Vagina (tissue), 2 donors: ENCODE measurements around the gene STX16.

Source experiments
- CTCF ChIP-seq, 3 experiments: fragments of 450-650 bp in 2 of 3; fragments of 200-600 bp in 1 of 3; sonication (generic) in 1 of 3; IDR thresholded peaks; one replicate each; pipeline ENCODE4 v1.5.1; 2017 to 2019; ENCODE audit warnings: antibody characterized with exemption in 3 of 3, mild to moderate bottlenecking in 2 of 3, moderate library complexity in 2 of 3
- POLR2A ChIP-seq, 2 donors: fragments of 450-650 bp; IDR thresholded peaks; one replicate each; pipeline ENCODE4 v1.6.1; 2017; ENCODE audit warnings: antibody characterized with exemption in 2 of 2, mild to moderate bottlenecking in 2 of 2, moderate library complexity in 2 of 2

- TF ChIP-seq POLR2A (IDR thresholded peaks at IDR 0.05) (peak in 1 of 2 donors; percentile 10), CTCF (IDR thresholded peaks at IDR 0.05) (no peak)
Measured at GRCh38 chr20:58692579-58693225, 41.6 kb downstream of the STX16 start, which contains the start of gene NPEPL1.
